ENCODE measurements around the gene SUPT3H. TPM values are rescaled to one million over a fixed set of nuclear protein-coding genes. Genes with fewer than 3 reads are reported as not detected.

SUPT3H gene
- polyA plus RNA-seq, 3 donors, result 2.4 to 3.5 (median 2.5) TPM

GRCh38 chr6:44956396-44956795 lies 421.3 kb downstream of the SUPT3H start:
- H3K36me3 Mint-ChIP-seq, result peaks cover 0 to 2% of the 10 kb centered on the region in 2 donors
- H3K9me3 Mint-ChIP-seq, result peaks cover 3 to 18% (median 11%) of the 10 kb centered on the region in 7 donors

GRCh38 chr6:44955145-44955544 lies 422.6 kb downstream of the SUPT3H start:
- no peak overlapping the region for H3K4me2 ChIP-seq (replicated peaks; ENCODE audit: extremely low read depth, low read length, poor library complexity, severe bottlenecking)
- no peaks in the 10 kb centered on the region for H3K36me3 ChIP-seq (replicated peaks in 1 of 2; ENCODE audit: control insufficient read depth in 1 of 2, insufficient read depth in 2 of 2, low read length in 2 of 2)
- no peak overlapping the region for H3K9ac ChIP-seq (ENCODE audit: insufficient read depth, low read length, poor library complexity, severe bottlenecking)
- no peaks in the 10 kb centered on the region for H3K79me2 ChIP-seq (ENCODE audit: insufficient read depth, low read length)
- peaks cover 3 to 18% (median 13%) of the 10 kb centered on the region in 7 donors for H3K9me3 Mint-ChIP-seq
- H4K20me1 ChIP-seq (ENCODE audit: insufficient read depth, low read length), result no peaks in the 10 kb centered on the region
- H3K27me3 ChIP-seq (ENCODE audit: control insufficient read depth in 2 of 2, insufficient read depth in 2 of 2, low read length in 2 of 2), result no peaks in the 10 kb centered on the region
- intact Hi-C loops (cut with micrococcal nuclease), result no loop called here
- no peak overlapping the region for H3K27ac Mint-ChIP-seq
- H3K4me3 Mint-ChIP-seq, result no peak overlapping the region
- no peaks in the 10 kb centered on the region for H3K4me1 Mint-ChIP-seq
- no peak overlapping the region for H3K4me3 ChIP-seq (replicated peaks in 1 of 3; ENCODE audit: low read depth in 2 of 3, low read length in 3 of 3)
- peaks cover 0 to 2% of the 10 kb centered on the region in 2 donors for H3K36me3 Mint-ChIP-seq
- peaks cover 5 to 13% of the 10 kb centered on the region in 2 donors for H3K9me3 ChIP-seq (replicated peaks in 1 of 2; ENCODE audit: control insufficient read depth in 1 of 2, insufficient read depth in 1 of 2, low read length in 2 of 2)
- 94% methylated on average over 9 of the region's 11 CpGs for WGBS (ENCODE audit: insufficient coverage)
- no peak for TF ChIP-seq CTCF (IDR thresholded peaks at IDR 0.05)
- no peak overlapping the region for H2AFZ ChIP-seq (ENCODE audit: insufficient read depth, low read depth, low read length, poor library complexity, severe bottlenecking)
- DNase-seq, result no peak
- H3K27ac ChIP-seq (ENCODE audit: low read depth in 1 of 2, low read length in 2 of 2), result no peak overlapping the region
- no peaks in the 10 kb centered on the region for H3K27me3 Mint-ChIP-seq (ENCODE audit: low read depth in 3 of 3)
- no peaks in the 10 kb centered on the region for H3K4me1 ChIP-seq (ENCODE audit: control insufficient read depth in 1 of 2, insufficient read depth in 2 of 2, low read length in 2 of 2)

More at GRCh38 chr6:44956396-44956795, 421.3 kb downstream of the SUPT3H start:
- WGBS (ENCODE audit: insufficient coverage), result no CpG with 5 or more reads among the region's 5 CpGs
- Histone ChIP-seq H3K27me3 (ENCODE audit: control insufficient read depth in 2 of 2, insufficient read depth in 2 of 2, low read length in 2 of 2) (no peaks in the 10 kb centered on the region), H3K79me2 (ENCODE audit: insufficient read depth, low read length) (no peaks in the 10 kb centered on the region), H3K27ac (ENCODE audit: low read depth in 1 of 2, low read length in 2 of 2) (no peak overlapping the region), H2AFZ (ENCODE audit: insufficient read depth, low read depth, low read length, poor library complexity, severe bottlenecking) (no peak overlapping the region), H4K20me1 (ENCODE audit: insufficient read depth, low read length) (no peaks in the 10 kb centered on the region), H3K9me3 (replicated peaks in 1 of 2; ENCODE audit: control insufficient read depth in 1 of 2, insufficient read depth in 1 of 2, low read length in 2 of 2) (peaks cover 5 to 13% of the 10 kb centered on the region in 2 donors), H3K36me3 (replicated peaks in 1 of 2; ENCODE audit: control insufficient read depth in 1 of 2, insufficient read depth in 2 of 2, low read length in 2 of 2) (no peaks in the 10 kb centered on the region), H3K9ac (ENCODE audit: insufficient read depth, low read length, poor library complexity, severe bottlenecking) (no peak overlapping the region), H3K4me2 (replicated peaks; ENCODE audit: extremely low read depth, low read length, poor library complexity, severe bottlenecking) (no peak overlapping the region), H3K4me3 (replicated peaks in 1 of 3; ENCODE audit: low read depth in 2 of 3, low read length in 3 of 3) (no peak overlapping the region), H3K4me1 (ENCODE audit: control insufficient read depth in 1 of 2, insufficient read depth in 2 of 2, low read length in 2 of 2) (no peaks in the 10 kb centered on the region)
- Mint-ChIP-seq H3K27me3 (ENCODE audit: low read depth in 3 of 3) (no peaks in the 10 kb centered on the region), H3K27ac (no peak overlapping the region), H3K4me1 (no peaks in the 10 kb centered on the region), H3K4me3 (no peak overlapping the region)
- TF ChIP-seq CTCF (IDR thresholded peaks at IDR 0.05), result no peak
- intact Hi-C loops (cut with micrococcal nuclease), result no loop called here
- DNase-seq, result no peak
